Mucosa of descending colon (tissue), 3 donors: ENCODE measurements around the gene PVALB. TPM values are rescaled to one million over a fixed set of nuclear protein-coding genes. Genes with fewer than 3 reads are reported as not detected.

Experiments
- ATAC-seq: fragments of 200-7000 bp; cut with Tn5 transposase; one replicate; pipeline ENCODE4 v1.9.1; 2020; ENCODE audit warnings: mild to moderate bottlenecking, moderate library complexity
- DNase-seq, 3 donors: peaks; one replicate each; pipeline ENCODE4 v3.0.0-alpha.2; 2020
- H3K36me3 ChIP-seq: fragments of 200-600 bp; one replicate; pipeline ENCODE4 v1.8.0; 2021; ENCODE audit warnings: low read depth, mild to moderate bottlenecking
- H3K4me1 ChIP-seq: fragments of 200-600 bp; one replicate; pipeline ENCODE4 v1.8.0; 2021; ENCODE audit warnings: low read depth, mild to moderate bottlenecking
- H3K4me3 ChIP-seq: fragments of 200-600 bp; one replicate; pipeline ENCODE4 v1.8.0; 2021; ENCODE audit warnings: mild to moderate bottlenecking
- H3K9me3 ChIP-seq: fragments of 200-600 bp; one replicate; pipeline ENCODE4 v1.8.0; 2021; ENCODE audit warnings: mild to moderate bottlenecking
- CTCF ChIP-seq: fragments of 200-600 bp; IDR thresholded peaks from one replicate; pipeline ENCODE4 v1.8.0; 2022; ENCODE audit warnings: antibody characterized with exemption, mild to moderate bottlenecking
- intact Hi-C, 2 donors: fragments of 100-400 bp; cut with DNase I in 1 of 2; cut with micrococcal nuclease in 1 of 2; formaldehyde crosslinking; loops; one replicate each; pipeline versions ENCODE4 v1.11.0 to v1.11.1; 2022; cut with DNase I, micrococcal nuclease
- total RNA-seq, 3 donors: library from RNA; stranded (reverse); fragmentation: NEBNext Ultra II Directional in 2 of 3; extraction: Animal tissue kit (Norgen Biotek cat#: 25700) in 2 of 3; gene quantifications; one replicate each; pipeline versions ENCODE4 v1.2.1 to v1.2.4, GENCODE V29; 2021 to 2023
- donor health status: DM: no; HTN: no; CAD: no; lungs with moderate emphysema.
- donor health status: DM: no; HTN: no; CAD: no.
- donor health status: DM: no; HTN: yes; CAD: no.

The PVALB gene
- total RNA-seq, 3 donors from 2014 or later: not detected

GRCh38 chr22:36809351-36809750 is 7.5 kb downstream of the PVALB start:
- intact Hi-C loops: no loop called here
- ATAC-seq (no peak), DNase-seq (no peak)
- Histone ChIP-seq H3K9me3 (no peaks in the 10 kb centered on the region), H3K4me1 (no peaks in the 10 kb centered on the region), H3K36me3 (no peaks in the 10 kb centered on the region), H3K4me3 (no peak overlapping the region)
- no peak for TF ChIP-seq CTCF

GRCh38 chr22:36808721-36809344 is 8.0 kb downstream of the PVALB start:
- no peak for TF ChIP-seq CTCF
- no peaks in the 10 kb centered on the region for H3K4me1 ChIP-seq
- H3K9me3 ChIP-seq: no peaks in the 10 kb centered on the region
- no peak overlapping the region for H3K4me3 ChIP-seq
- DNase-seq: no peak
- intact Hi-C loops: no loop called here
- no peaks in the 10 kb centered on the region for H3K36me3 ChIP-seq
- ATAC-seq: no peak

GRCh38 chr22:36807627-36808026 is 9.2 kb downstream of the PVALB start:
- Histone ChIP-seq H3K4me3 (no peak overlapping the region), H3K4me1 (no peaks in the 10 kb centered on the region), H3K9me3 (no peaks in the 10 kb centered on the region), H3K36me3 (no peaks in the 10 kb centered on the region)
- ATAC-seq (no peak), DNase-seq (no peak)
- no peak for TF ChIP-seq CTCF
- intact Hi-C loops: no loop called here

GRCh38 chr22:36806835-36807234 is 10.0 kb downstream of the PVALB start:
- no peak overlapping the region for H3K4me3 ChIP-seq
- TF ChIP-seq CTCF: no peak
- no peaks in the 10 kb centered on the region for H3K36me3 ChIP-seq
- intact Hi-C loops: no loop called here
- H3K4me1 ChIP-seq: no peaks in the 10 kb centered on the region
- H3K9me3 ChIP-seq: no peaks in the 10 kb centered on the region
- DNase-seq (no peak), ATAC-seq (no peak)

- no peaks in the 10 kb centered on the region for H3K4me1 ChIP-seq
- no peaks in the 10 kb centered on the region for H3K9me3 ChIP-seq
- H3K36me3 ChIP-seq: no peaks in the 10 kb centered on the region
- no peak for TF ChIP-seq CTCF
- intact Hi-C loops: no loop called here
- no peak overlapping the region for H3K4me3 ChIP-seq
- DNase-seq: no peak
- no peak for ATAC-seq
These were observed 13.5 kb downstream of the PVALB start for GRCh38 chr22:36803358-36803757.

GRCh38 chr22:36798674-36799066 is 18.2 kb downstream of the PVALB start:
- no peaks in the 10 kb centered on the region for H3K4me1 ChIP-seq
- no peak for TF ChIP-seq CTCF
- intact Hi-C loops: no loop called here

More at GRCh38 chr22:36798674-36799066, 18.2 kb downstream of the PVALB start:
- no peaks in the 10 kb centered on the region for H3K9me3 ChIP-seq
- ATAC-seq (no peak), DNase-seq (no peak)
- H3K36me3 ChIP-seq: no peaks in the 10 kb centered on the region
- no peak overlapping the region for H3K4me3 ChIP-seq
